Progenitor cell of endocrine pancreas (in vitro differentiated cells): ENCODE measurements around the gene ZFAND3. TPM values are rescaled to one million over a fixed set of nuclear protein-coding genes. Genes with fewer than 3 reads are reported as not detected.

Experiments used
- DNase-seq: peaks from one replicate; pipeline ENCODE4 v3.0.0; 2021; ENCODE audit warnings: low spot score; ENCODE audit not compliant: unreplicated experiment
- H3K27ac Mint-ChIP-seq: 2 replicates; pipeline ENCODE4 v1.8.0; 2021; ENCODE audit warnings: mild to moderate bottlenecking, moderate library complexity, mixed read lengths
- H3K27me3 Mint-ChIP-seq: 2 replicates; pipeline ENCODE4 v1.8.0; 2021; ENCODE audit warnings: mixed read lengths
- H3K36me3 Mint-ChIP-seq: 2 replicates; pipeline ENCODE4 v1.8.0; 2022; ENCODE audit warnings: mixed read lengths; ENCODE audit not compliant: insufficient read depth
- H3K4me1 Mint-ChIP-seq: 2 replicates; pipeline ENCODE4 v1.8.0; 2021; ENCODE audit warnings: low read depth, mixed read lengths
- H3K4me3 Mint-ChIP-seq: 2 replicates; pipeline ENCODE4 v1.8.0; 2021; ENCODE audit warnings: low read depth, mild to moderate bottlenecking, moderate library complexity, mixed read lengths
- H3K9me3 Mint-ChIP-seq: 2 replicates; pipeline ENCODE4 v1.8.0; 2021; ENCODE audit warnings: low read depth, mixed read lengths
- CTCF ChIP-seq: fragments of 200-600 bp; sonication (generic); IDR thresholded peaks from one replicate; pipeline ENCODE4 v1.5.0; 2021; ENCODE audit warnings: antibody characterized with exemption, mild to moderate bottlenecking; ENCODE audit not compliant: unreplicated experiment
- total RNA-seq: library from RNA; stranded (reverse); gene quantifications from 2 replicates; pipeline ENCODE4 v1.2.1, GENCODE V29; 2021

The ZFAND3 gene
- total RNA-seq, 1 donor from 2014 or later: 102 TPM

DNA sequence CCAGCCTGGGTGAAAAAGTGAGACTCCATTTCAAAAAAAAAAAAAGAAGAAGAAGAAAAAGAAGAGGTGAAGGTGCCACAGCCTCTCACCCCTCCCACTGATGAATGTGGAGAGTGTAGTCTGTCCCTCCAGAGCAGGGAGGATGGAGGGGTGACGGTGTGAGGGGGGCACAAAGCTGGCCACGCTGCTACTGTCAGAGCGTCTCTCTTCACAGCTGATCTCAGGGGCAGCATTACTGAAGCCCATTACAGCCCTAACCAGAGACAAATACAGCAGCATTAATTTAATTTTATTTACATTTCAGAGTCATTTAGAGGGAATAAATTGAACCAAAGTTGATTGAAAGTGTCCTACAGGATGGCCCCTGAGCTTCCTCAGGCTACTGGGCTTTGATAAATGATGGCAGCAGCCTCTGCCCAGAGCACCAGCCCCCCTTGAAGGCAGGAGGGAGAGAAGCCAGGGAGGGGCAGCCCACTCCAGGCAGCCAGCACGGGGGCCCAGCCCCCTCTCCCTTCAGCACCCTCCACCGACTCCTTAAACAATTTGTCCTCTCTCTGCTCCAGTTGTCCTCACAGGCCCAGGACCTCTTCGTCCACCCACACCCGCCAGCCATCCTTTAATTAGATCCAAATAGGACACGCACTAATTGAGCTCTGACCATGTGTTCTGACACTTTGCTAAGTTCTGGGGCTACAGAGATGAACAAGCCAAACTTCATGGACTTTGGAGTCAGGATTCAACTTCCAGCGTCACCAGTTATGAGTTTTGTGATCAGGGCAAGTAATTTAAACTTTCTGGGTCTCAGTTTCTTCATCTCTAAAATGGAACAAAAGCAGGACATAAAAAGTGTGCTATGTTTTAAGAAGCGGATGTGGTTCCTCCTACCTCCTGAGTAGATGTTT lies 18.6 kb upstream of the ZFAND3 start:
- no peak for TF ChIP-seq CTCF
- H3K4me3 Mint-ChIP-seq: no peak overlapping the region

GRCh38 chr6:37801605-37801940 lies 18.0 kb upstream of the ZFAND3 start:
- no peak for DNase-seq
- peaks cover 13% of the 10 kb centered on the region for H3K27me3 Mint-ChIP-seq
- H3K27ac Mint-ChIP-seq: no peak overlapping the region
- no peaks in the 10 kb centered on the region for H3K9me3 Mint-ChIP-seq
- no peaks in the 10 kb centered on the region for H3K4me1 Mint-ChIP-seq
- no peak overlapping the region for H3K4me3 Mint-ChIP-seq
- no peak for TF ChIP-seq CTCF
- no peaks in the 10 kb centered on the region for H3K36me3 Mint-ChIP-seq

More for the DNA sequence above, 18.6 kb upstream of the ZFAND3 start:
- Mint-ChIP-seq H3K4me1 (no peaks in the 10 kb centered on the region), H3K27me3 (peaks cover 9% of the 10 kb centered on the region), H3K27ac (no peak overlapping the region), H3K9me3 (no peaks in the 10 kb centered on the region), H3K36me3 (no peaks in the 10 kb centered on the region)
- DNase-seq: no peak

DNA sequence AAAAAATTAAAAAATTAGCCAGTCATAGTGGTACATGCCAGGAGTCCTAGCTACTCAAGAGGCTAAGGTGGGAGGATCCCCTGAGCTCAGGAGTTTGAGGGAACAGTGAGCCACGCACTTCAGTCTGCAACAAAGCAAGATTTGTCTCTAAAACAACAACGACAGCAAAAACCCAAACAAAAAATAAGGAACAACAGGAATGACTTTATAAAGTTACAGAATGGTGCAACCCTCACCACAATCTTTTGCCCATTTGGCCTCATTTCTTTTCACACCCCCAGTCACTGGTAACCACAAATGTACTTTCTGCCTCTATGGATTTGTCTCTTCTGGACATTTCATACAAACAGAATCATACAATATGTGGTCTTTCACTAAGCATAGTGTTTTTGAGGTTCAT lies 16.7 kb upstream of the ZFAND3 start:
- Mint-ChIP-seq H3K4me3 (no peak overlapping the region), H3K36me3 (no peaks in the 10 kb centered on the region), H3K4me1 (no peaks in the 10 kb centered on the region), H3K27ac (no peak overlapping the region), H3K27me3 (peaks cover 16% of the 10 kb centered on the region), H3K9me3 (no peaks in the 10 kb centered on the region)
- TF ChIP-seq CTCF: no peak
- DNase-seq: no peak

- peaks cover 7% of the 10 kb centered on the region for H3K4me1 Mint-ChIP-seq
- no peak overlapping the region for H3K4me3 Mint-ChIP-seq
- DNase-seq: no peak
- H3K27me3 Mint-ChIP-seq: peaks cover 19% of the 10 kb centered on the region
- no peak for TF ChIP-seq CTCF
- no peak overlapping the region for H3K27ac Mint-ChIP-seq
- H3K36me3 Mint-ChIP-seq: no peaks in the 10 kb centered on the region
- H3K9me3 Mint-ChIP-seq: no peaks in the 10 kb centered on the region
These were observed 14.9 kb upstream of the ZFAND3 start for GRCh38 chr6:37804586-37804985.

GRCh38 chr6:37806213-37806612 lies 13.3 kb upstream of the ZFAND3 start:
- Mint-ChIP-seq H3K27ac (no peak overlapping the region), H3K9me3 (no peaks in the 10 kb centered on the region), H3K36me3 (no peaks in the 10 kb centered on the region), H3K4me3 (no peak overlapping the region), H3K27me3 (peaks cover 19% of the 10 kb centered on the region), H3K4me1 (peaks cover 7% of the 10 kb centered on the region)
- DNase-seq: no peak
- no peak for TF ChIP-seq CTCF
